NCI-H526 (cell line): ENCODE results near the gene ZCCHC12.

Source experiments
- DNase-seq, 2 experiments: peaks; one replicate each; lab custom pipeline; 2025; lab: John Stamatoyannopoulos, UW

ZCCHC12 gene

GRCh38 chrX:118867251-118867650 lies 43.6 kb downstream of the ZCCHC12 start:
- no peak for DNase-seq

GRCh38 chrX:118872102-118872566 lies 48.5 kb downstream of the ZCCHC12 start:
- no peak for DNase-seq
